IMR-90 (cell line): ENCODE measurements around the gene ZNF484. TPM values are rescaled to one million over a fixed set of nuclear protein-coding genes. Genes with fewer than 3 reads are reported as not detected.

Experiments
- ATAC-seq: fragments of 200-7000 bp; cut with Tn5 transposase; 2 replicates; pipeline ENCODE4 v1.9.1; 2020; ENCODE audit warnings: low read depth, mild to moderate bottlenecking, moderate library complexity
- BruUV-seq: library from RNA; stranded (reverse); fragments of 400-500 nt; replicated peaks from 2 replicates; lab custom pipeline; 2021; lab: Mats Ljungman, UMichigan
- CTCF ChIA-PET: fragments of 300-600 bp; formaldehyde crosslinking; extraction: SDS; loops from one replicate; lab custom pipeline; 2021; ENCODE audit warnings: antibody characterized with exemption; lab: Yijun Ruan, JAX
- POLR2A ChIA-PET: fragments of 300-600 bp; sonication (Branson Sonifier 250); formaldehyde crosslinking; loops from one replicate; lab custom pipeline; 2022; ENCODE audit warnings: antibody characterized with exemption; ENCODE audit not compliant: unreplicated experiment; lab: Charles Lee
- DNase-seq: peaks from one replicate; pipeline ENCODE4 v3.0.0; 2013
- H2AFZ ChIP-seq: replicated peaks from 2 replicates; pipeline ENCODE3; 2013; ENCODE audit warnings: low read length, mild to moderate bottlenecking; ENCODE audit not compliant: poor library complexity
- H2AK5ac ChIP-seq: 2 replicates; pipeline ENCODE4 v1.6.1; 2013; ENCODE audit warnings: low read depth, low read length, inconsistent platforms
- H2AK9ac ChIP-seq: replicated peaks from 2 replicates; pipeline ENCODE3; 2013; ENCODE audit warnings: mild to moderate bottlenecking, low read depth, low read length, moderate library complexity; ENCODE audit not compliant: poor library complexity
- H2BK120ac ChIP-seq: 2 replicates; pipeline ENCODE4 v1.6.1; 2013; ENCODE audit warnings: low read depth, low read length, inconsistent platforms
- H2BK15ac ChIP-seq: 3 replicates; pipeline ENCODE4 v1.6.1; 2013; ENCODE audit warnings: low read depth, low read length, inconsistent platforms
- H2BK20ac ChIP-seq: 2 replicates; pipeline ENCODE4 v1.6.1; 2013; ENCODE audit warnings: low read depth, mild to moderate bottlenecking, inconsistent platforms, low read length, moderate library complexity
- H2BK5ac ChIP-seq: 2 replicates; pipeline ENCODE4 v1.6.1; 2013; ENCODE audit warnings: mild to moderate bottlenecking, low read depth, low read length, inconsistent platforms; ENCODE audit not compliant: poor library complexity, severe bottlenecking
- H3K14ac ChIP-seq: replicated peaks from 2 replicates; pipeline ENCODE4 v1.6.1; 2013; ENCODE audit warnings: low read depth, low read length, inconsistent platforms
- H3K18ac ChIP-seq: 2 replicates; pipeline ENCODE4 v1.6.1; 2013; ENCODE audit warnings: low read depth, low read length, control low read depth
- H3K23ac ChIP-seq: 2 replicates; pipeline ENCODE4 v1.6.1; 2013; ENCODE audit warnings: low read depth, low read length, inconsistent platforms
- H3K27ac ChIP-seq: 2 replicates; pipeline ENCODE4 v1.5.1; 2013; ENCODE audit warnings: mild to moderate bottlenecking, control low read depth, low read length; ENCODE audit not compliant: insufficient read depth
- H3K27me3 ChIP-seq: 2 replicates; pipeline ENCODE4 v1.6.1; 2013; ENCODE audit warnings: low read length; ENCODE audit not compliant: control insufficient read depth, insufficient read depth
- H3K36me3 ChIP-seq: 2 replicates; pipeline ENCODE4 v1.6.1; 2013; ENCODE audit warnings: low read length, mixed read lengths; ENCODE audit not compliant: control insufficient read depth, insufficient read depth
- H3K4ac ChIP-seq: 2 replicates; pipeline ENCODE4 v1.6.1; 2013; ENCODE audit warnings: low read depth, low read length, inconsistent platforms
- H3K4me1 ChIP-seq: 2 replicates; pipeline ENCODE4 v1.6.1; 2013; ENCODE audit warnings: low read length, mixed read lengths; ENCODE audit not compliant: control insufficient read depth, insufficient read depth
- H3K4me2 ChIP-seq: 2 replicates; pipeline ENCODE4 v1.6.1; 2013; ENCODE audit warnings: low read depth, mild to moderate bottlenecking, control low read depth, low read length, moderate library complexity
- H3K4me3 ChIP-seq: 2 replicates; pipeline ENCODE4 v1.5.1; 2013; ENCODE audit warnings: low read depth, mild to moderate bottlenecking, control low read depth, low read length, moderate library complexity; ENCODE audit not compliant: insufficient read depth
- H3K56ac ChIP-seq: 2 replicates; pipeline ENCODE4 v1.6.1; 2013; ENCODE audit warnings: low read length, inconsistent platforms; ENCODE audit not compliant: insufficient read depth; ENCODE audit errors: extremely low read depth
- H3K79me1 ChIP-seq, 2 experiments: 2 replicates each; pipeline ENCODE4 v1.6.1; 2013; ENCODE audit warnings: low read length in 2 of 2, inconsistent platforms in 1 of 2, low read depth in 1 of 2
- H3K9ac ChIP-seq: 2 replicates; pipeline ENCODE4 v1.6.1; 2013; ENCODE audit warnings: low read depth, low read length, control low read depth
- H3K9me1 ChIP-seq: 2 replicates; pipeline ENCODE4 v1.6.1; 2013; ENCODE audit warnings: low read length, inconsistent platforms; ENCODE audit not compliant: insufficient read depth
- H3K9me3 ChIP-seq: 2 replicates; pipeline ENCODE4 v1.6.1; 2013; ENCODE audit warnings: low read length; ENCODE audit not compliant: control insufficient read depth, insufficient read depth
- H4K20me1 ChIP-seq: 2 replicates; pipeline ENCODE4 v1.6.1; 2013; ENCODE audit warnings: low read length, inconsistent platforms; ENCODE audit not compliant: insufficient read depth
- H4K5ac ChIP-seq: 2 replicates; pipeline ENCODE4 v1.6.1; 2013; ENCODE audit warnings: mild to moderate bottlenecking, low read depth, low read length, control low read depth
- H4K8ac ChIP-seq, 2 experiments: 2 replicates each; pipeline ENCODE4 v1.6.1; 2013; ENCODE audit warnings: low read depth in 2 of 2, low read length in 2 of 2, control low read depth in 1 of 2, inconsistent platforms in 1 of 2
- H4K91ac ChIP-seq: 2 replicates; pipeline ENCODE4 v1.6.1; 2013; ENCODE audit warnings: low read depth, low read length, inconsistent platforms; ENCODE audit not compliant: insufficient read depth
- CEBPB ChIP-seq: IDR thresholded peaks from 2 replicates; pipeline ENCODE4 v1.6.1; 2012; ENCODE audit warnings: low read depth, low read length, improper control_type of control experiment
- MAFK ChIP-seq: IDR thresholded peaks from 2 replicates; pipeline ENCODE4 v1.6.1; 2012; ENCODE audit warnings: low read depth, low read length, improper control_type of control experiment
- NFE2L2 ChIP-seq: fragments of 150-350 bp; IDR thresholded peaks from 2 replicates; pipeline ENCODE4 v1.6.1; 2016; ENCODE audit warnings: low read depth, mild to moderate bottlenecking, low read length
- POLR2A ChIP-seq: IDR thresholded peaks from 2 replicates; pipeline ENCODE4 v1.6.1; 2012; ENCODE audit warnings: mild to moderate bottlenecking, low read depth, low read length
- RAD21 ChIP-seq: IDR thresholded peaks from 2 replicates; pipeline ENCODE4 v1.6.1; 2012; ENCODE audit warnings: low read length, improper control_type of control experiment
- RCOR1 ChIP-seq: IDR thresholded peaks from 2 replicates; pipeline ENCODE4 v1.6.1; 2012; ENCODE audit warnings: mild to moderate bottlenecking, low read length, improper control_type of control experiment; ENCODE audit not compliant: insufficient replicate concordance
- SMC3 ChIP-seq: fragments of 150-350 bp; IDR thresholded peaks from 2 replicates; pipeline ENCODE4 v1.6.1; 2016; ENCODE audit warnings: low read depth, mild to moderate bottlenecking, antibody characterized with exemption, low read length, moderate library complexity
- USF2 ChIP-seq: fragments of 150-350 bp; IDR thresholded peaks from 2 replicates; pipeline ENCODE4 v1.6.1; 2017; ENCODE audit warnings: mild to moderate bottlenecking, antibody characterized with exemption, low read length, low read depth
- WGBS, 2 experiments: methylation state at CpG; one replicate each; pipeline versions ENCODE4 v1.1.5 to v1.1.7; 2013; ENCODE audit warnings: missing lambda C conversion rate in 2 of 2; ENCODE audit not compliant: insufficient read length in 1 of 2; ENCODE audit errors: extremely low coverage in 2 of 2; 5-methylcytosine and 5-hydroxymethylcytosine counted together
- dilution Hi-C: fragments of 300-500 bp; cut with HindIII; formaldehyde crosslinking; loops from one replicate; pipeline ENCODE4 v1.14.3; 2018; ENCODE audit warnings: low sequenced_read_pairs; ENCODE audit not compliant: unreplicated experiment
- in situ Hi-C: fragments of 300-500 bp; cut with MboI; formaldehyde crosslinking; loops from 3 replicates; pipeline ENCODE4 v1.14.3; 2019; ENCODE audit warnings: low sequenced_read_pairs, inconsistent platforms, mixed read lengths
- intact Hi-C: fragments of 100-400 bp; cut with micrococcal nuclease; formaldehyde crosslinking; loops from 2 replicates; pipeline ENCODE4 v1.10.0; 2022
- polyA plus RNA-seq, 3 experiments: library from polyadenylated mRNA; depleted of rRNA; stranded (reverse); fragments of >200 nt; gene quantifications; 2 replicates each; pipeline ENCODE4 v1.2.3, GENCODE V29; 2012; ENCODE audit warnings: low replicate concordance in 1 of 3
- total RNA-seq: library from RNA; depleted of rRNA; stranded (reverse); fragments of >200 nt; gene quantifications from 2 replicates; pipeline ENCODE4 v1.2.3, GENCODE V29; 2012
- TF ChIP-seq, protein P1 (sequence below): conservative IDR thresholded peaks from 2 replicates; pipeline ENCODE4 v1.5.1; 2012; ENCODE audit warnings: mild to moderate bottlenecking, low read depth, low read length, improper control_type of control experiment

The ZNF484 gene
- total and polyA plus RNA-seq, 2 of the 4 experiments (the other 2 are of a cell fraction) = 1.4 to 11.8 TPM

DNA sequence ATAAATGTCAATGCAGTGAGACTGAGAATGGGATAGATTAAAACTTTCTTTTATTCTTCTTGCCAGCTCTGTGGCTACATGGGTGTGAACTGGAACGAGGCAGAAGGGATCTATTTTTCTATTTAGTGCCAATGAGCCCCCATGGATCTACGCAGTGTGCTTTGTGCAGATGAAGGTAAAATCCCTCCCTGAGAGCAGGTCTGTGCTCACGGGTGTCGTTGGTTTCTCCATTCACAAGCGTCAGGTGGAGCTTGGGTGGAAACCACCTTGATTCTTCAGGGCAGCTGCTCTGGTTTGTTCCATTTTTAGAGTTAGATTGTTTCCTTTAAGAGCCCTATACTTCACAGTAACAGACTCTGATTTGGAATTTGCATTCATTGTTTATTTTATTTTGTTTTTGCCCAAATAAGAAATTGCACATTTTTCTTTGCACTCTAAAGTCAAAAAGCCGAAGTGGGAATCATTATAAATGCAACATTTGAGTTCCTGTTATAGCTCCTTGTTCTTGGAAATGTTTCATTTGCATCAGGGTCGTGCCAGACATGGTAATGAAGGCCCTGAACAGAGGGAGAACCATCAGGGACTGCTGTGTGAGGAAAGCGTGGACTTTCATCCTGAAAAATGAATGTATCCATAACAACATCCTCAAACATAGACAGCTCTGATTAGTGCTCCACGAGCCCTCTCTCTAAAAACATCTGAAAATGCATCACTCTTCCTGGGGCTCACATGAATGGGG is 82.1 kb downstream of the ZNF484 start:
- dilution Hi-C loops (no loop called here), in situ Hi-C loops (loop anchor here (25.0 kb wide), 1 partner anchor 458 kb away; the partner anchor contains the start of genes CENPP and NOL8), intact Hi-C loops (no loop called here)
- Histone ChIP-seq H2AK9ac (no peak overlapping the region), H3K56ac (no peak overlapping the region), H3K27ac (no peak overlapping the region), H2BK5ac (no peak overlapping the region), H3K79me1 (no peaks in the 10 kb centered on the region), H3K4ac (no peak overlapping the region), H3K14ac (no peak overlapping the region), H3K27me3 (peaks cover 54% of the 10 kb centered on the region), H2BK15ac (no peak overlapping the region), H3K9ac (no peak overlapping the region), H3K9me3 (no peaks in the 10 kb centered on the region), H3K4me2 (no peak overlapping the region), H3K4me1 (no peaks in the 10 kb centered on the region), H4K8ac (no peak overlapping the region), H2BK20ac (no peak overlapping the region), H4K91ac (no peak overlapping the region), H4K20me1 (no peaks in the 10 kb centered on the region), H3K4me3 (no peak overlapping the region), H2BK120ac (no peak overlapping the region), H4K5ac (no peak overlapping the region), H3K36me3 (no peaks in the 10 kb centered on the region), H2AFZ (no peak overlapping the region), H3K9me1 (no peaks in the 10 kb centered on the region), H3K18ac (no peak overlapping the region), H3K23ac (no peak overlapping the region), H2AK5ac (no peak overlapping the region)
- 80% methylated on average over 3 of the region's 9 CpGs; no CpG with 5 or more reads in 1 of the 2 experiments for WGBS, 2 experiments
- POLR2A ChIA-PET = no interaction called here
- no peak for DNase-seq
- BruUV-seq = no TSS peak
- ATAC-seq = no peak
- CTCF ChIA-PET = no interaction called here
- TF ChIP-seq POLR2A (no peak), NFE2L2 (no peak), USF2 (no peak), RCOR1 (no peak), SMC3 (no peak), RAD21 (no peak), MAFK (no peak), CEBPB (no peak)
- TF ChIP-seq, protein P1, sequence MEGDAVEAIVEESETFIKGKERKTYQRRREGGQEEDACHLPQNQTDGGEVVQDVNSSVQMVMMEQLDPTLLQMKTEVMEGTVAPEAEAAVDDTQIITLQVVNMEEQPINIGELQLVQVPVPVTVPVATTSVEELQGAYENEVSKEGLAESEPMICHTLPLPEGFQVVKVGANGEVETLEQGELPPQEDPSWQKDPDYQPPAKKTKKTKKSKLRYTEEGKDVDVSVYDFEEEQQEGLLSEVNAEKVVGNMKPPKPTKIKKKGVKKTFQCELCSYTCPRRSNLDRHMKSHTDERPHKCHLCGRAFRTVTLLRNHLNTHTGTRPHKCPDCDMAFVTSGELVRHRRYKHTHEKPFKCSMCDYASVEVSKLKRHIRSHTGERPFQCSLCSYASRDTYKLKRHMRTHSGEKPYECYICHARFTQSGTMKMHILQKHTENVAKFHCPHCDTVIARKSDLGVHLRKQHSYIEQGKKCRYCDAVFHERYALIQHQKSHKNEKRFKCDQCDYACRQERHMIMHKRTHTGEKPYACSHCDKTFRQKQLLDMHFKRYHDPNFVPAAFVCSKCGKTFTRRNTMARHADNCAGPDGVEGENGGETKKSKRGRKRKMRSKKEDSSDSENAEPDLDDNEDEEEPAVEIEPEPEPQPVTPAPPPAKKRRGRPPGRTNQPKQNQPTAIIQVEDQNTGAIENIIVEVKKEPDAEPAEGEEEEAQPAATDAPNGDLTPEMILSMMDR = no peak
